HG02943 (cell line): ENCODE measurements around the gene SIRPB2.
"Not testable (repeated sequence)": the region's sequence is repeated elsewhere in the genome, so short reads cannot be mapped to it uniquely, and the experiment has no call there.

Experiments
- ATAC-seq: cut with Tn5 transposase; IDR thresholded peaks from one replicate; pipeline ENCODE4 v1.9.1; 2021; ENCODE audit warnings: mild to moderate bottlenecking, low read depth, moderate library complexity; ENCODE audit not compliant: unreplicated experiment

Gene SIRPB2

DNA sequence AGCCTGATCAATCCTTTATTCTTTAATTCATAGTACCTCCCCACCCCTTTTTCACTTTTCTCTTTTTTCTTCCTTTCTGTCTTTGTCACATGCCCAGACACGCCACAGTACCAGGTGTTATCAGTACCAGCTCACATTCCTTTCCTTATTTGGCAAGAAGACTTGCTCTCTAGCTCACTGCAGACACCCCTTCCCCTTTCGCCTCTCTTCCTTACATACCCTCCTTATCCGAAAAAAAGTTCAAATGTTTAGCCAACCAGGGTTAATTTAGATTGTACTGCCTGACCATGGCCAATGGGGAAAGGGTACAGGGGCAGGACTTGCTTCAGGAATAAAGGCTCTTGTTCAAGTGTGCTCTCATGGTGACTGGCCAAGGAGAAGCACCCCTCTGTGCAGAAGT, 9.3 kb upstream of the SIRPB2 start:
- ATAC-seq, result no peak

DNA sequence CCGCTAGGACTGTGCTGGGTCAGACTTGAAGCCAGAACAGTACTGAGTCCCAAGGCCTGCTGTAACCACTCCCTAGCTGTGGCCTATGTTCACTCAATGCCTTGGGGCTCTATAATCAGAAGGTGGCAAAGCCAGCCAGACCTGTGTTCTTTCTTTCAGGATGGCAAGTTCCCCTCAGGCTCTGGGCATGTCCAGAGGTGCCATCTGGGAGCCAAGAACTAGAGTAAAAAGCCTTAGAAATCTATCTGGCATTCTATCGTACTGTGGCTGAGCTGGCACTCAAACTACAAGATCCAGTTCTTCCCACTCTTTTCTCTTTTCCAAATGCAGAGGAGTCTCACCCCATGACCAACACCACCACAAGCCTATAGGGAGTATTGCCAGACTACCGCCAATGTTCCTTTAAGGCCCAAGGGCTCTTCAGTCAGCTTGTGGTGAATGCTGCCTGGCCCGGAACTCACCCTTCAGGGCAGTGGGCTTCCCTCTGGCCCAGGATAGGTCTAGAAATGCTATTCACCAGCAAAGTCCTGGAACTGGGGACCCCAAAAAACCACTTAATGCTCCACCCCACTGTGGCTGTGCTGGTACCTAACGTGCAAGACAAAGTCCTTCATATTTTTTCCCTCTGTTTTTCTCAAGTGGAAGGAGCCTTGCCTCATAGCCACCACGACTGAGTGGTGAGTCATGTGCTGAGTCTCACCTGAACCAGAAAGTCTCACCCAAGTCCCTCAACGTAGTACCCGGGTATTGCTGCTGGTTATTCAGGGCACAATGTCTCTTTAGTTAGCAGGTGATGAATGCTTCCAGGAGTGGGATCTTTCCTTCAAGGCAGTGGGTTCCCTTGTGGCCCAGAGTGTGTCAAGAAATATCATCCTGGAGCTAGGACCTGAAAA, 8.6 kb upstream of the SIRPB2 start:
- no peak for ATAC-seq

DNA sequence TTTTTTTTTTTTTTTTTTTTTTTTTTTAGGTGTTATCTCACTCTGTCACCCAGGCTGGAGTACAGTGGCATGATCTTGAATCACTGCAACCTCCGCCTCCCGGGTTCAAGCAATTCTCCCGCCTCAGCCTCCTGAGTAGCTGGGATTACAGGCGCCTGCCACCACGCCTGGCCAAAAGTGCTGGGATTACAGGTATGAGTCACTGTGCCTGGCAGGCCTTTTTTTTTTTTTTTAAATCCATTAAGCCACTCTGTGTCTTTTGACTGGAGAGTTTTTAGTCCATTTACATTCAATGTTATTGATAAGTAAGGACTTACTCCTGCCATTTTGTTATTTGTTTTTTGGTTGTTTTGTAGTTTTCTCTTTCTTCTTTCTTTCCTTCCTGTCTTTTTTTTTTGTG, 6.2 kb upstream of the SIRPB2 start:
- not testable (repeated sequence) for ATAC-seq

DNA sequence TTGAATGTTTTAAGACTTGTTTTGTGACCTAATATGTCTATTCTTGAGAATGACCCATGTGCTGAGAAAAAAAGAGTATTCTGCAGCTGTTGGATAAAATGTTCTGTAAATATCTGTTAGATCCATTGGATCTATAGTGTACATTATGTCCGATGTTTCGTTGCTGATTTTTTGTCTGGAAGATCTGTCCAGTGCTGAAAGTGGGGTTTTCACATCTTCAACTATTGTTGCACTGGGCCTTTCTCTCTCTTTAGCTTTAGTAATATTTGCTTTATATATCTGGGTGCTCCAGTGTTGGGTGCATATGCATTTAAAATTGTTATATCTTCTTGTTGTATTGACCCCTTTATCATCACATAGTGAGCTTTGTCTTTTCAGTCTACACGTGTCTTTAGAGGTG, 5.7 kb upstream of the SIRPB2 start:
- no peak for ATAC-seq

DNA sequence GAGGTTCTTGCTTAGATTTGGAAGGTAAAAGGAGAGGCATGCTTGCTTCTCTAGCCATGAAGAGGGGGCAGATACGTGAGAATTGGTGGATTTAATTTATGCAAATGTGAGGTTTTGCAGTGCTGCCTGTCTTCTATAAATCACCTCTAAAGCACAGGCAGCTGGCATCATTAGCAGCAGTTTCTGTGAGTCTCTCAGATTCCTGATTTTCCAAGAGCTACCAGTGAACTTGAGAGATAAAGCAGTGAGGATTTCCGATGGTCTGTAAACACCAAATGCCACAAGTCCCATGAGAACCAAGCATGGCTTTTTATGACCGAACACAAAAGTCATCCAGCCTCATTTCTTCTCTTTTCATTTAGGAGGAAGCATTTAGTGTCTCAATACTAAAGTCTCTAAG, 3.2 kb upstream of the SIRPB2 start:
- no peak for ATAC-seq

DNA sequence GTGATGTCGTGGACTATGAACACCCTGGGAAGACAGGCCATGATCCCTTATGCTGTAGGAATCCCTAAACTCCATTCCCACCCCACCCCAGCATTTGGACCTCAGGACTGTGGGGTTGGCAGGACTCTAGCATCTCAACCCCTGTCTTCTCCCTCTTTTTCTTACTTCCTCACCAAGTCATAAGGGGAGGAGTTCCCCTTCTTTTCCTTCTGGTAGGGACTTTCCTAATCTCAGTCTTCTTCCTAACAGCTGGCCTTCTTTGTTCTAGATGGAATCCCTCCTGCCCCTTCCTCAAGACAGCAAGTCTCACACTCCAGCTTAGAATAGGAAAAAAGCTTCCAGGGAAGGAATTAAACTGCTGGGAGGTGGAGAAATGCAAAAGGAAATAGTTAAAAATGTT, 2.3 kb upstream of the SIRPB2 start:
- ATAC-seq, result no peak

DNA sequence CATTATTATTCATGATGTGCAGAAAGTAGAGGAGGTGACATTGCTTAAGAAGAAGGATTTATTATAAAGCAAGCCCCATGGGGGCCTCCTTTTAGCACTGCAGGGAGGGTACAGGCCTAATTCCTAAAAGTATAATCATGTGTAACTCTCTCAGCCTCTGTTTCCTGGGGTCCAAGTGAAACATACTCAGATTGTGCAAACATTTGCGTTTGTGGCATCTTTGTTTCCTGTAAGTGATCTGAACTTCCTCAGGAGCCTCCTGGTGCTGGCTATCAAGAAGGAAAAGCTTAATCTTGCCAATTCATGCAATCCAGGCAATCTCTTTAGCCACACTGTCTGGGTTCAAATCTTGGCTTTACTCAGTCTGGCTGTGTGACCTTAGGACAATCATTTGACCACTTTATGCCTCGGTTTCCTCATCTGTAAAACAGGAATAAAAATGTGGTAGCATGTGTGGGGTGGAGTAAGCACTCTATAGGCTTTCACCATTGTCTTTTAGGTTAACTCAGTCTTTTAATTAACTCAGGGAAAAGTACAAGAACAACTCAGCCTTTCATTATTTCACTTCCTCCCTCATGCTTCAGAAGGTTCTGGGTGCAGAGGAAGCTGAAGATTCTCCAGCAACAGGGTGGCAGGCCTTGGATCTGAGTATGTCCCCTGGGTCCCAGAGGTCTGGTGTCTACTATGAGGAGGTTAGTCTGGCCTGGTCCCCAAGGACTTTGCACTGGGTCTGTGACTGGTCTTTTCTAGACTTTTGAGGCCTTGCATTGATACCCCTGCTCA, 831 bp upstream of the SIRPB2 start:
- no peak for ATAC-seq

DNA sequence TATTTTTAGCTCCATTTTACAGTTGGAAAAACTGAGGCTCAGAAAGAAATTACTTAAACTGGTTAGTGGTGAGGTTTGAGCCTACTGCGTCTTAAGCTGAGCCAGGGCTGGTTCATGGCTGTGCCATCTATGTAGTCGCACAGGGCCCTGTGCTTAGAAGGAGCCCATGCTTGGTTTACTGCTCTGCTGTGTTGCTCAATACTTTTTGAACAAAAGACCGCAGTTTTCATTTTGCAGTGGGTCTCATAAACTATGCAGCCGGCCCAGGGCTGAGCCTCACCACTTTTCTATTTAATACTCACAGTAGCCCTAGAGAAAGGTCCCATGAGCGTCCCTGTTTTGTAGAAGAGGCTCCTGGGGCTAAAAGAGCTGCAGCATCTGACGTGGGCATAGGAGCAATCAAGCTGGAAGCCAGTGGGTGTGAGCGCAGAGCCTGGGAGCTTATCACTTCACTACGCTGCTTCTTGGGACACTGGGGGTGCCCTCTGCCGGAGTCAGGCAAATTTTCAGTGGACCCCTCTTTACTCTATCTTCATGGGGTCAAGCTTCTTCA, 501 bp downstream of the SIRPB2 start:
- no peak for ATAC-seq

DNA sequence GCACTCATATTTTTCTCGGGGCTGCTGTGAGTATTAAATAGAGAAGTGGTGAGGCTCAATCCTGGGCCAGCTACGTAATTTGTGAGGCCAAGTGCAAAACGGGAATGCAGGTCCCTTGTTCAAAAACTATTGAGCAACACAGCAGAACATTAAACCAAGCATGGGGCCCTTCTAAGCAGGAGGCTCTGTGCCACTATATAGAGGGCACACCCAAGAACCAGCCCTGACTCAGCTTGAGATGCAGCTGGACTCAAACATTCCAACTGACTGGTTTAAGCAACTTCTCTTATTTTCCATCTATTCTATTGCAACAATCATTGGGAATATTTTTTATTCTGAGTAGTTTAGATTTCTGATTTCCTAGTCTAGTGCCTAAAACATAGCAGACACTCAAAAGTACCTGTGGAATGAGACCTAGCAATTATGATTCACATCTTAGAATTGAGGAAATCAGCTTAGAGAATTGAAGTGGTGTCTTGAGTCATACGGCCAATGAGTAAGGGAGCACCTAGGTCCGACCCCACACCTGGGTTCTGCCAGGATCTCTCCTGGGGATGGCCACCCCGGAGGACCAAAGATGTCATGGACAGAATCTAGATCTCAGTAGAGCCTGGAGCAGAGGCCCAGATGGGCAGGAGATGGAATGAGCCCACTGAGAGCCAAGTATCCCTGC, 1.3 kb downstream of the SIRPB2 start:
- ATAC-seq, result no peak

DNA sequence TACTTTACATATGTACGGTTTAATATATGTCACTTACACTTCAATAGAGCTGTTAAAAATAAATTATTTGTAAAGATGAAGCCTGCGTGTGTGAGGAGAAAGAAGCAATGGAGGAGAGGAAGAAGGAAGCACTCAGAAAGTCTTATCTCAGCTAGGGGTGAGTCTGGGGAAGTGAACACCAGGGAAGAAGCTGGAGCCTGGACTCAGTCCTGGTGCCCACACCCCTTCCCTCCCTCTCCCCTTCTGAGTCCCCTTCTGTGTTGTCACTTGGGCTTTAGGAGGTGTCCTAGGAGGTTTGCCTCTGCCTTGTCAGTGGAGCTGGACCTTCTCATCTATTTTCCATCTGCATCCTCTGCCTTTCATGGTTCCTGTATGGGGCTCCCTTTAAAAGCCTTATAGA, 1.9 kb downstream of the SIRPB2 start:
- ATAC-seq, result no peak

DNA sequence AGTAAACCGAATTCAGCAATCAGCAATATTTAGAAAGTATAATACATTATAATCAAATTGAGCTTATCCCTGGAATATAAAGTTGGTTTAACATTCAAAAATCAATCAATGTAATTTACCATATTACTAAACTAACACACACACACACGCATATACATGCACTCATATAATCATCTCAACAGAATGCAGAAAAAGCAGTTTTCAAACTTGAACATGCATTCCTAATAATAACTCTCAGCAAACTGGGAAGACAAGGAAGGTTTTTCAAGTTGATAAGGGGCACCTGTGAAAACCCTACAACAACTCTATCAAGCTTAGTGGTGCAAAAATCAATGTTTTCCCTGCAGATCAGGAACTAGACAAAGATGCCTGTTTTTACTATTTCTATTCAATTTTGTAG, 4.7 kb downstream of the SIRPB2 start:
- no peak for ATAC-seq

DNA sequence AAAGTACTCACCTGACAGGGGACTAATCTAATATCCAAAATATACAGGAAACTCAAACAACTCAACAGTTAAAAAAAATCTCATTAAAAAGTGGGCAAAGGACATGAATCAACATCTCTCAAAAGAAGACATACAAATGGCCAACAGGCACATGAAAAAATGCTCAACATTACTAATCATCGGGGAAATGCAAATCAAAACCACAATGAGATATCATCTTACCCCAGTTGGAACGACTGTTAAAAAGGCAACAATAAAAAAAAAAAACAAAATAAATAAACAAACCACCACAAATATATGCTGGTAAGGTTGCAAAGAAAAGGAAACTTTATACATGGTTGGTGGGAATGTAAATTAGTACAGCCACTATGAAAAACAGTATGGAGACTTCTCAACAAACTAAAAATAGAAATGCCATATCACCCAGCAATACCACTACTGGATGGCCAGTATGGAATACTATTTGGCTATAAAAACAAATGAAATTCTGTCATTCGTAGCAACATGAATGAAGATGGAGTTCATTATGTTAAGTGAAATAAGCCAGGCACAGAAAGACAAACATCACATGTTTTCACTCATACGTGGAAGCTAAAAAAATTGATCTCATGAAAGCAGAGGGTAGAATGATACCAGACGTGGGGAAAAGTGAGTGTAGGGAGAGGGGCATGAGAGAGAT, 6.6 kb downstream of the SIRPB2 start:
- ATAC-seq, result no peak

DNA sequence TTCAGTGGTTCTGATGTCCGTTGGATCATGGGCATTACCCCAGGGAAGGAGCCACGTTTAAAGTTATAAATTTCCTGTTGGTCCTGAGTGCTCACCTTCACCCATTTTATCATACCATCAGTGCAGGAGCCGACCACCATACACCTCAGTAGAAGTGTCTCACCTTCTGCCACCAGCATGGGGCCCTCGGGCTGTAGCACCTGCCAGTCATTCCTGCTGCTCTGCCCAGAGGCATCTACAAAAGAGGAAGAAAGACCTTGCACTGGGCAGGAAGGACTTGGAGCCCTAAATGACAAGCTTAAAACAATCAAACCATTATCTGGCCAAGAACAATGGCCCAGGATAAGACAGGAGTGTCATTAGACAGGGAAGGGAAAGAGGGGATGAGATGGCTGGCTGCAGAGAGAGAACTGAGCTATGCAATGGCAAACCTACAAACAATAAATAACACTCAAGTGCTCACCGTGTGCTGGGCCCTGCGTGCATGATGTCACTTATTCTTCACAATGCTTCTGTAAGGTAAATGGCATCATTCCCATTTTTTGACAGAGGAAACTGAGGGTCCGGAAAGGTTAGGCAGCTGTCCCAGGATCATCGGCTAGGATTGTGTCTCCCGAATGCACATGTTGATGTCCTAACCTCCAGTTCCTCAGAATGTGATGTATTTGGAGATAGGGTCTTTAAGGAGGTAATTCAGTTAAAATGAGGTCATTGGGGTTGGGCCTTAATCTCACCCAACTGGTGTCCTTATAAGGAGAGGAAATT, 11.2 kb downstream of the SIRPB2 start:
- ATAC-seq, result no peak

DNA sequence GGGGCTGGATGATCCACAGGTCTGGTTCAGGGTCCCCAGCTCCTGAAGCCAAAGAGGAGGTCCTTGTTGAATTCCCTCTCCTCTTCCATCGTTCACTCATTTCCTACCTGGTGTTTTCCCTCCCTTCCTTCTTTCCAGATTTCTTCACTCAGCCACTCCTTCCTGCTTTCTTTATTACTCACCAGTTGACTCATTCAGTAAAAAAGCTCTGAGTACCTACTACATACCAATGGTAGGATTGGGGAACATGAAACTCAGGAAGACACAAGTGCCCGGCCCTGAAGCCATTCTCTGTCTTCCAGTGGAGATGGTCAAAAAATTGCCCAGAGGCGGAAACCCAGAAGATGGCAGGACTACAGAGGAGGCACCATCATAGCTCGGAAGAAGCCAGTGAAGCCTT, 12.7 kb downstream of the SIRPB2 start:
- no peak for ATAC-seq

DNA sequence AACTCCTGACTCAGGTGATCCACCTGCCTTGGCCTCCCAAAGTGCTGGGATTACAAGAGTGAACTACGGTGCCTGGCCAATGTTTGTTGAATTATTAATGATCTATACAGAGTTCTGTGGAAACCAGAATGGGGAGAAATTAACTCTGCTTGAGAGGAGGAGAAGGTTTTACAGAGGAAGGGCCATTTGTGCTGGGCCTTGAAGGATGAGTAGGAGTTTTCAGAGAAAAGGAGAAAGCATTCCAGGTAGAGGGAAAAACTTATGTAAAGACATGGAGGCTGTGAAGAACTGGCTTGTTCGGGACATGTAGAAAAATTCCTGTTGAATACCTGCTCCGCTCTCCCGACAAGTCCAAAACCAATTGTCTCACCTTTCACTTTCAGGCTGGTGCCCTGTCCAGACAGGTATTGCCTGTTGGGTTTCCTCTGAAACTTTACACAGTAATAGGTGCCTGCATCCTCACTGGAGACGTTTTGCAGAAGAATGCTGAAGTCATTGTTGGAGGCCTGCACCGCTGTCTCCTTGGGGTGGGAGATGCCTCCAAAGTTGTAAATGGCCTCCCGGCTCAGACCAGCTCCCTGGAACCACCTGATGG, 13.2 kb downstream of the SIRPB2 start:
- no peak for ATAC-seq

DNA sequence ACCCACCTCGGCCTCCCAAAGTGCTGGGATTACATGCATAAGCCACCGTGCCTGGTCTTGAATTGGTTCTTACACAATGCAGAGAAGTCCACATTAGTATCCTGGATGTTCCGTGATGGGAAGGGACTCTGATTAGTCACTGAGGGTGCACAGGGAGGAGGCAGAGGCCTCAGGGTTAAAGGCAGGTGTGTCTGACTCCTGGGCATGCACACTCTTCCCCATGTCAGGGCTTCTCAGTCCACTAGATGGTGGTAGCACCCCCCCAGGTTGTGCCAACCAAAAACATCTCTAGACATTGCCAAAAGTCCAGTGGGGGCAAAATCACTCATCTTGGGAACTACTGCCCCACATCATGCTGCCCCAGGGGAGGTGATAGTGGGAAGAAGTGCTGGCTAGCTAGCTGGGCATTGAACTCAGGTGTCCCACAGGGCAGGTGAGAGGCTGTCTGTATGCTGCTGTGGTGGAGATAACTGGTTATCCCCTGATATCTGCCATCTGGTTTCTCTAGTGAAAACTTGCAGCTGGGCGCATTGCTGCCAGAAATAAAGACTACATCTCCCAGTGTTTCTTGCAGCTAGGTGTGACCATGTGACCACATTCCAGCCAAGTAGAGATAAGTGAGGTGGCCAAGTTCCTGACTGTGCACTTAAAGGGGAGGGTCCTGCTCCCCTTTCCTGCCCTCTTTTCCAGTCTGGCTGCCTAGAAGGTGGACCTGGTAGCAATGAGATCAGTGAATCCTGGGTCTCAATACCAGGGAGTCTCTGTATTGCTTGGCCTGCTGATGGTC, 16.2 kb downstream of the SIRPB2 start:
- ATAC-seq, result no peak

DNA sequence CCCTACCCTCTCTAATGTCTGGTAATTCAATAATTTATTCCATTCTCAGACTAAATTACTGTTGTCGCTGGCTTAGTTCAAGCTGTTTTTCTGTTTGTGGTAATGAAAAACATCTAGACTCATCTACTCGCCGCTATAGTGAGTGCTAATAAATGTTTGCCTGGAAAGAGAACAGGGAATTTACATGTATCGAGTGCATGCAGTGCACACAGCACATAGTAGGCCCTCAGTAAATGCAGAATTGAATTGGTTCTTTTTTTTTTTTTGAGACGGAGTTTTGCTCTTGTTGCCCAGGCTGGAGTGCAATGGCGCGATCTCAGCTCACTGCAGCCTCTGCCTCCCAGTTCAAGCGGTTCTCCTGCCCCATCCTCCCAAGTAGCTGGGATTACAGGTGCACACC, 16.9 kb downstream of the SIRPB2 start:
- no peak for ATAC-seq
